NCI-H146 treated with DMSO at 0.1 percent for 48 hours (cell line): Measurements from ENCODE around the gene METTL6.
"Not testable (repeated sequence)": the region's sequence is repeated elsewhere in the genome, so short reads cannot be mapped to it uniquely, and the experiment has no call there.

Source experiments
- DNase-seq: peaks from one replicate; lab custom pipeline; 2025; ENCODE audit not compliant: unreplicated experiment; lab: John Stamatoyannopoulos, UW

Gene METTL6

GRCh38 chr3:15451216-15452113, 24.1 kb upstream of the METTL6 start:
- DNase-seq = no peak

- DNase-seq = no peak
These were observed 23.3 kb upstream of the METTL6 start for GRCh38 chr3:15450438-15451215.

DNA sequence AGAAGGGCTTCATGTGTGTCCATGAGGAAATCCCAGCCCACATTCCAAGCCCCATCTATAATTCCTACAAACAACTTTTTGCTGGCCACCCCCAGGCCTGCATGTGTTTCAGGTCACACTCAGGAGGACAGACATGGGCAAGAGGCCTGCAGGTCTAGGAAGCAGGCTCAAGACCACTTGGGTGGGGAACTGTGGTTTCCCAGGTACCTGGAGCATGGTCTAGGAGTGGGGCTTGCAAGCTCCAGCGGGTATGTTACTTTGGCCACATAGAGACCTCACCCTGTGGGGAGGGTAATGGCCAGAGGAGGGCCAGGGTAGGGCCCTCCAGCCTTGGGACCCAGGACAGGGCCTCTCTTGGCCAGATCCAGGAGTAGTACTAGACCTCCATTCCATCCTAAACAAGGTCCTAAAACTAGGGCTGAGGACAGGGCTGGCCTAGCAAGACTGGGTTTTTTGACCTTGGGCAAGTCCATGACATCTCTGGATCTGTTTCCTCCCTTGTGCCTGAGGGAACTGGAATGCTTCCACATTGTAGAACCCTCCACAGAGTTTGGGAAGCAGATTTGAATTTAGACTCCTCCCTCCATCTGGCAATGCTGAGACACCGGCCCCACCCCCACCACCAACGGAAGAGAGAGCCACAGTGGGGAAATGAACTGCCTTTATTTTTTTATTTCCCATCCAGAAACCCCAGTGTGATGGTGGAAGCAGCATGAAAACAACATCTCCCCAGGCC, 22.3 kb upstream of the METTL6 start:
- no peak for DNase-seq

- no peak for DNase-seq
These were observed 16.6 kb upstream of the METTL6 start for GRCh38 chr3:15443826-15444524.

DNA sequence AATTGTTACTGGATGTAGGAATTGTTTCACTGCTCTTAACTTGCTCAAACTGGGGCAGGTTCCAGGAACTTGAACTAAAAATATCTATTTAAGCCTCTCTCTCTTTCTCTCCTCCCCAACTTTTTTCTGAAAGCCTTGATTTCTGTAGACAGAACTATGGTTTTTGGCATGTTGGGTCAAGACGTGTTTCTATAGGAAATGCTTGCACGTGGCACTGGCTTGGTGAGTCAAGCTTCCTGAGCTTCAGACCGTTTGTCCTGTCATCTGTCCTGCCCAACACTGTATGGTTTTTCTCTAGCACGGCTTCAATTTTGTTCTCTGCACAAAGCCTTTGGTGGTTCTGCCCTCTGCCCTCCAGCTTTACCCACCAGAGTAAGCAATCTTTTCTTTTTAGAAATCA, 13.5 kb upstream of the METTL6 start:
- no peak for DNase-seq

DNA sequence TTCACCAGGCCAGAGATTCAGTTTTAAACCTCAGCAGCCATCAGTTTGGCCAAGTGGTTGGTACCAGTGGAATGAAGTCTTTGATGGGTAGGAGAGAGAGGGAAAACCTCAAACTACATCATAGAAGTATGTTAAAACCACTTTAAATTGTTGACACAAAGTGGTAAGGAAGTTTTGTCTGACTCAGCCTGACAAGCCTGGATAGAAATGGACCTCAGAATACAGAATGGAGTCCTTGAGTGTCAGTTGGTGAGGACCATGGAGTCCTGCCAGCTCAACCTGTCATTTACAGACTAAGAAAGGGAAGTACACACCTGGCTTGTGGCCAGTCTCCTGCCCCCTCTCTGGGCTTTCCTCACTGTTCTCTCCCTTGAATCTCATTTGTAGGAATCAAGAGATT, 12.1 kb upstream of the METTL6 start:
- DNase-seq = no peak

DNA sequence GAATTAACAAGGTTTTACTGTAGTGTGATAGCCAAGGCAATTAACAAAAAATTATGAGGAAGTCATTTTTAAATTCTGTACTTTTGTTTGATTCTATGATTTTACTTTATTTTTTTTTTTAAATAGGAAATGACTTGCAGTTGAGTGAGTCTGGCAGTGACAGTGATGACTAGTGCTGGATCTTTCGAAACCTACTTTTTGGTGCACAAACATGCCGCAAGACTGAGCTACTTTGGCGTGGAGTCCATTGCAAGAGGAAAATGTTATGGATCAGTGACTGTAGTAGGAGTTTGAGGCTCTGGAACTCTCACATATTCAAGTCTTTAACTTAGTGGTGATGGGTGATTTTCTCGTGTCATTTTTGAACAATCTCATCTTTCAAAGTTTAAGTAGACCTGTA, 11.6 kb upstream of the METTL6 start:
- no peak for DNase-seq

DNA sequence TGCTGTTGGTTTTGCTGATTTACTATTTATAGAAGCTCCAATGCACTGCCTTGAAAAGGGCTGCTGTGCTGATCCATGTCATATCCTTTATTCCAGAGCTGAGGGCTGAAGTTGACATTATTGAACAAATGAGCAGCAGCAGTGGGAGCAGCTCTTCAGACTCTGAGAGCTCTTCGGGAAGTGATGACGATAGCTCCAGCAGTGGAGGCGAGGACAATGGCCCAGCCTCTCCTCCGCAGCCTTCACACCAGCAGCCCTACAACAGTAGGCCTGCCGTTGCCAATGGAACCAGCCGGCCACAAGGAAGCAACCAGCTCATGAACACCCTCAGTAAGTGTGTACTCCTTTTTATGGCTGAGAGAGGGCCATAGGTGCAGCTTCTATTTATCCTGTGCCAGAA, 8.9 kb upstream of the METTL6 start:
- no peak for DNase-seq

DNA sequence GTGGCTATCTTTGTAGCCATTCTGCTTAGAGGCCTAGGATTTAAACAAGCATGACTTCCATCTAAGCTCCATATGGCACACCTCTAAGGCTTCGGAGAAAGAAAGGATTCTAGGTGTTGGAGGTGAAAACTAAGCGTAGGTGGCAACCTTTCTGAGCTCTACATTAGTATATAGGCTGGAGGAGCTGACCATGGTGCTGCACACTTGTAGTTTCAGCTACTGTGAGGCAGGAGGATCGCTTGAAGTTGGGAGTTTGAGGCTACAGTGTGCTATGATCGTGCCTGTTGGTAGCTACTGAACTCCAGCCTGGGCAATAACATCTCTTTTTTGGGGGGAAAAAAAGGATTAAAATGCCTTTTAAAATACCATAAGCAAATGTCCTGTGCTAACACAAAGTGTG, 7.4 kb upstream of the METTL6 start:
- DNase-seq = no peak

GRCh38 chr3:15433531-15433930, 6.2 kb upstream of the METTL6 start:
- no peak for DNase-seq

- DNase-seq = no peak
These were observed 4.0 kb upstream of the METTL6 start for GRCh38 chr3:15431256-15431837.

GRCh38 chr3:15430624-15431023, 3.3 kb upstream of the METTL6 start:
- DNase-seq = no peak

GRCh38 chr3:15429080-15429479, 1.7 kb upstream of the METTL6 start:
- DNase-seq = no peak

GRCh38 chr3:15428539-15428938, 1.2 kb upstream of the METTL6 start:
- no peak for DNase-seq

DNA sequence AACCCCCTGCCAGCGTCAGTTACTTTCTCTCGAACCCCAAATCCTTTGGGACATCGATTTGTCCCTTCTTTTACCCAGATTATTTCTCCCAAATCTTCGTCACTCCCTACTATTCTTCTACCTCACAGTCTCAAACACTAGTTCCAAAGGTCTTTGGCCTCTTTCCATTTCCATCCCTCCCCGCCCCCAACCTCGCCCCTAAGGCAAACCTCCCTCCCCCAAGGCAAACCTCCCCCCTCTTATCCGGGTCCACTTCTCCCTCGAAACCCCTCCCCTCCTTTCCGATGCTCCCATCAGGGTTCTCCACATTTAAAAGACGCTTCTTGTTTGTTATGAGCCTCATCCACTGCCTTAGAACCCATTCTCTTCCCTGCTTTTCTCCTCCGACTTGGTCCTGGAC, 637 bp upstream of the METTL6 start:
- no peak for DNase-seq

DNA sequence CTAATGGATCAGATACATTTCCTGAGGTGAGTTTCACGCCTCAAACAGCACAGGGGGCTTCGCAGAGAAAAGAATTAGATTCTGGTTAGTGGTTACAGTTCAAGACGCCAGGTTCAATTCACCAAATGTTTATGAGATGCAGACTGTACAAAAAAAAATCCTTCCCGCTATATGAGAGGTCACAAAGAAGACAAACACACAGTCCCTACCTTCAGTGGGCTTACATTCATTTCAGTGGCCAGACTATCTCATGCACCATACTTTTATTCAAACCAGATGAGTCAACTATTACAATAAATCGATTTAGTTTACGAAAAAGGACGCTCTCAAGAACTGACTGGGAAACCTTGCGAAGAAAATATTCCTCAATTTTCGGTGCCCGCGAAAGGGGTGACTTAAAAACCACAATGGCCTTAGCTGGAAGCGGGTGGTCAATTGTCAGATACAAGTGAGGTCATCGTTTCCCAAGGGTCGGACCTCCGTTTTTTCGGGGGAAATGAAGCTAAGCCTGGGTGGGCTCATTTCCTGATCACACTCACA, 695 bp downstream of the METTL6 start:
- no peak for DNase-seq

GRCh38 chr3:15420871-15421270, 6.5 kb downstream of the METTL6 start:
- no peak for DNase-seq

DNA sequence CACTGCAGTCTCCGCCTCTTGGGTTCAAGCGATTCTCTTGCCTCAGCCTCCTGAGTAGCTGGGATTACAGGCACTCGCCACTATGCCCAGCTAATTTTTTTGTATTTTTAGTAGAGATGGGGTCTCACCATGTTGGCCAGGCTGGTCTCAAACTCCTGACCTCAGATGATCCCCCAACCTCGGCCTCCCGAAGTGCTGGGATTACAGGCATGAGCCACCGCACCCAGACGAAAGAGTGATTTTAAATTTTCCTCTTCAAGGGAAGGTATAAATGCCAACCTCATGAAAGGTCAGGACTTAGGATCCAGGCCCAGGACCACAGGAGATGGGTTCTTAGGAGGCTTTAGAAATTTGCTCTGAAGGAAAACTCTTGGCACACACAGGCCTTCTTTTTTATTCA, 16.4 kb downstream of the METTL6 start:
- not testable (repeated sequence) for DNase-seq

DNA sequence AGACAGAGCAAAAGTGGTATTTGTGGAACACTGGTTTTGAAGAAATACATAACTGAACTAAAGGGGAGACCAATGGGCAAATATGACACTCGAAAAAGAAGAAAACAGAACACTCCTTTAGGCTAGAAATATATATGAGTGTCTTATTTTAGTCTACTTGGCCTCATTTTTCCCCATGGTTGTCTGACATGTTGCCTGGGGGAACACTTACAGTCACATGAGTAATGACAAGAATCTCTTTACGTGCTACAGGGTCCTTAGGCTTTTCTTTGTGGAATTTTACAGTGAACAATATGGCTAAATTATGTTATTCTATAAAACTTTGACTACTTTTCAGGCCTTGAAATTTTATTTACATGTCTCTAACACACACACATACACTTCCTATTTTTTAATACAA, 17.6 kb downstream of the METTL6 start:
- DNase-seq = no peak

DNA sequence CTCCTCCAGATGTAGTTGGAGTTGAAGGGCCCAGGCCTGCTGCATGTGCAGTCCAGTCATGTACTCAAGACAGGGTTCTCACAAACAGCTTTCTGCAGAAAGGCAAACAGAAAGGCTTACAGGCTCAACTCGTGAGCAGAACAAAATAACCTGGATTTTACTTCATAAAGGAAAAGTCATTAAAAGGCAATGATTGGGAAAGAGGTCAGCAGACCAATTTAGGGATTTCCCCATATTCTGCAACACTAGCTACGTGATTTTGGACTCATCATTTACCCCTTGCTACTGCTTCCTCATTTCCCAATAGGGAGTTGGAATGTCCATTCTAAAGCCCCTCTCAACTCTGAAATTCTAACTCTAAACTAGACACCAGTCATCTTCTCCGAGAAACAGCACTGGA, 18.1 kb downstream of the METTL6 start:
- no peak for DNase-seq
